Measurements from ENCODE around the gene PFKM.

Gene PFKM

DNA sequence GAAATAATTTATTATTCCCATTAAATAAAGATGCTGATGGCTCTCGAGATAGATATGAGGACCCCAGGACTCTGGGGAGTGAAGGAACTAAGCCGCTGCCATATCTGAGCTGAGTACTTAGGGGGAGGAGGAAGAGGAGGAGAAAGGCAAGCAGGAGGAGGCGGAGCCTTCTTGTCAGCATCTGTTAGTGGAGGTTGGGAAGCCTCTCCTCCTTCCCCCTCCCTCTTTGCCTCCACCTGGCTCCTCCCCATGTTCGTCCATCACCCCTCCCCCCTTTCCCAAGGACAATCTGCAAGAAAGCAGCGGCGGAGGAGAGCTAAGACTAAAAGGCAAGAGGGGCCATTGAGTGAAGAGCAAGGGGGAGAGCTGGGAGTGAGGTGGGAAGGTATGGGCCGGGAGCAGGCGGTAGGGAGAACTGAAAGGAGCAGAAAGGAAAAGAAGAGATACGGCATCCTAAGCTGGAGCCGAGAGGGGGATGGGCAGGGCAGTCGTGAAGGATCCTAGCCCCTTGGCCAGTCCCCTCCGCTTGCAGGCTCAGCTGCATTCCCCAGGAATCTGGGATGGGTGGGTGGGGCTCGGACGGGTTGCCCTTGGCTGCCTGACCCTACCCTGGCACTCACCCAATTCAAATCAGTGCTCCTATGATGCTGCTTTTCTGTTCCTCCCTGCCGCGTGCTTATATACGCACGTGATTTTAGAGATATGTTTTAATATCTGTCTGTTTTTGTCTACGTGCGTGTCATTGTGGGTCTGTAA, at the start of gene PFKM:
Gene PFKM, plus strand, starts transcription at position 287 of the 756 bp plus-strand sequence. CDS start 3,411 bp downstream, outside the sequence.
- peak; percentile 95 for DNase-seq (ENCODE audit: low read depth)

DNA sequence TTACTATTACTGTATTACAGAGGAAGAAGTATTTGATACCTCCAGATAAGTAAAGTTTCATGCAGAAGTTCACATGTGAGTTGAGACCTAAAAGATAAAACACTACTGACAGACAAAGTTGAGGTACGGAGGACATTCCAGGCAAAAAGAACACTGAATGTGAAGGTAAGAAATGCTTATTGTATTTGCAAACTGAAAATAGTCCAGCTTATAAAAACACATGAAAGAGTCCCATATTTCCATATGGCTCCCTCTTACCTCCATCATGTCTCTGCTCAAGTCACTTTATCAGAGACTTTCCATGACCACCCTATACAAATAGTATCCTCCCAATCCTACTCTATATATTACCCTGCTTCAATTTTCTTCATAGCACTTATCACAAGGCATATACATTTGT, 49.1 kb upstream of the PFKM start:
- DNase-seq (ENCODE audit: low read depth), result no peak

DNA sequence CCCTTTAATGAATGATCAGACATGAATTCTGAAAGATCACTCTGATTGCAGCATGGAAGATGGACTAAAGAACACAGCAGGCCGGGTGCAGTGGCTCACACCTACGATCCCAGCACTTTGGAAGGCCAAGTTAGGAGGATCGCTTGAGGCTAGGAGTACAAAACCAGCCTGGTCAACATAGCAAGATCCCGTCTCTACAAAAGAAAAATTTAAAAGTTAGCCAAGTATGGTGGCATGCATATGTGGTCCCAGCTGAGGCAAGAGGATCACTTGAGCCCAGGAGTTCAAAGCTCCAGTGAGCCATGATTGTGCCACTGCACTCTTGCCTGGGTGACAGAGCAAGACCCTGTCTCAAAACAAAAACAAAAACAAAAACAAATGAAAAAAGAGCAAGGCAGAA, 48.4 kb upstream of the PFKM start:
- no peak for DNase-seq (ENCODE audit: low read depth)

DNA sequence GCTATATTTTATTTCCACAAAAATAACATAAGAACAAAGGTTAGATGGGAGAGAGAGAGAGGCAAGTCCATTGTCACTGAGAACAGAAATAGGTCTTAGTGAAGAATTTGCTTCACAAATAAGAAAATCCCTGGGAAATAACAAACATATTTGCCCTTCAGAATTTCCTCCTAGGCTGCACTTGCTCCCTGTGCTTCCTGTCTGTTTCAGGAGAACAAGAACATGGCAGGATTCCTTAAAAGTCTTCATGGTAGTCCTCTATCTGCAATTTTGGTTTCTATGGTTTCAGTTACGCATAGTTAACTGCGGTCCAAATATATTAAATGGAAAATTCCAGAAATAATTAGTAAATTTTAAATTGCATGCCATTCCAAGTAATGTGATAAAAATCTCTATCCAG, 47.4 kb upstream of the PFKM start:
- no peak for DNase-seq (ENCODE audit: low read depth)

DNA sequence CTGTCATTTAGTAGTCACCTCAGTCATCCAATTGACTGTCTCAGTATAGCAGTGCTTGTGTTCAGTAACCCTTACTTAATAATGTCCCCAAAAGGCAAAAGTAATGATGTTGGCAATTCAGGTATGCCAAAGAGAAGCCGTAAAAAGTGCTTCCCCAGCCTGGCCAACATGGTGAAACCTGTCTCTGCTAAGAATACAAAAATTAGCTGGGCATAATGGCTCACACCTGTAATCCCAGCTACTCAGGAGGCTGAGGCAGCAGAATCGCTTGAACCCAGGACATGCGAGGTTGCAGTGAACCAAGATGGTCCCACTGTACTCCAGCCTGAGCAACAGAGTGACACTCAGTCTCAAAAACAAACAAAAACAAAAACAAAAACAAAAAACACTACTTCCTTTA, 46.9 kb upstream of the PFKM start:
- no peak for DNase-seq (ENCODE audit: low read depth)

DNA sequence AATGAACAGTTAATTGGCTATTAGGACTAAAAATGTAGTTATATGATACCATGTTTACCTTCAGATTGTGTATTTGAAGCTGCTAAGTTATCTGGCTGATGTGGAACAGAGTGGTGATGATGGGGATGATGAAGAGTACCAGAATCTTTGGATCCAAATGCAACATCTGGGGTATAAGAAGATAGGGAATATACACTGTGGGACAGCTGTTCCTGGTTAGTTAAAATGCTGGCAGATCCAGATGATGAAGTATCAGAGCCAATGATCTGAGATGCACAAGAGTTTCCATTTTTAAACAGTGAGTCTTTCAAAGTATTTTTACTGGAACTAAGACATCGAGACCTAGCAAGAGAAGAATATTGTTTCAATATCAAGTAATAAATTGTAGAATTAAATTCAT, 44.9 kb upstream of the PFKM start:
- no peak for DNase-seq (ENCODE audit: low read depth)

DNA sequence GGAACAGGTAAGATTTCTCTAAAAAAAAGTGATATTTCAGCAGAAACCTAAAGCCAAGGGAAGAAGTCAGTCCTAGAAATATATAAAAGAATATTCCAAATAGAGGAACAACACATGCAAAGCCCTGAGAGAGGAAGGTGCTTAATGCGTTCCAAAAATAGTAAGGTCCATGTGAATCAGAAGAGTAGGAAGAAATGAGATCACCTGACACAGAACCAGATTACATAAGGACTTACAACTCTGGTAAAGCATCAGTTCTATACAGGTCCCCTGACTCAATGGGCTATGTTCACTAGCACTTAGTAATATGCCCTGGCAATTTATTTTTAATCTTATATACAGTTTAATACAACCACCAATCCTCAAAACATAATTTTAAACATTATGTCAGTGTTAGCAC, 43.3 kb upstream of the PFKM start:
- no peak for DNase-seq (ENCODE audit: low read depth)

DNA sequence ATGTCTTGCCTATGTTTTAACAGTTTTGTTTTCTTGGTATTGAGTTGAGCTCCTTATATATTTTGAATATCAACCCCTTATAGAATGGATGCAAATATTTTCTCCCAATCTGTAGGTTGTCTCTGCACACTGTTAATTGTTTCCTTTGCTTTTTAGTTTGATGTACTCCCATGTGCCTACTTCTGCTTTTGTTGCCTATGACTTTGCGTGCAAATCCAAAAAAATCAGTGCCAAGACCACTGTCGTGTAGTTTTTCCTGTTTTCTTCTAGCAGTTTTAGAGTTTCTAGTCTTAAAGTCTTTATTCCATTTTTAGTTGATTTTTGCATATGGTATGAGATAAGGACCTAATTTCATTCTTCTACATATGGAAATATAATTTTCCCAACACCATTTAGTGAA, 42.1 kb upstream of the PFKM start:
- no peak for DNase-seq (ENCODE audit: low read depth)

DNA sequence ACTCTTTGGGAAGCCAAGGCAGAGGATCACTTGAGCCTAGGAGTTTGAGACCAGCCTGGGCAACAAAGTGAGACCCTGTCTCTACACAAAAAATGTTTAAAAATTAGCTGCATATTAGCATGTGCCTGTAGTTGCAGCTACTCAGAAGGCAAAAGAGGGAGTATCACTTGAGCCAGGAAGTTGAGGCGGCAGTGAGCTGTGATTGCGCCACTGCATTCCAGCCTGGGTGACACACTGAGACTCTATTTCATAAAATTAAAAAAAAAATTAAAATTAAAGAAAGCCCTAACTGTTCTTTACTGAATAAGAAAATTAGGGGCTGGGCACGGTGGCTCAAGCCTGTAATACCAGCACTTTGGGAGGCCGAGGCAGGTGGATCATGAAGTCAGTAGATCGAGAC, 40.3 kb upstream of the PFKM start:
- DNase-seq (ENCODE audit: low read depth), result peak; percentile 77

DNA sequence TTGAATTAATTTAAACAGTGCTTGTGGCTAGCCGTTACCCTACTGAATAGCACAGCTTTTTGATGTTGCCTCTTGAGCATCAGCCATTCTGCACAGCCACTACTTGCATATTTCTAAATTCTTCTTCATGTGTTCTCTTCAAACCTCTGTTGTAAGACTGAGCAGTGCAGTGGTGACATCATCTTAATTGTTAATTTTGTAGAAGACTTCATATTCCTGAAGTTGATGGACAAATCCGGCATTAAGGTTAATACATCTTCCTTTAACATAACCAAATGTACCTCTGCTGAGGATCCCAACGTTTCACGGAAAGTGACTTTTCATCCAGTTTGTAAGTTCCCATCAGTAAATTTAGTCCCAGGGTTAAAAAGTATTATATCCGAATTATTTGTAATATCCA, 38.9 kb upstream of the PFKM start:
- no peak for DNase-seq (ENCODE audit: low read depth)

DNA sequence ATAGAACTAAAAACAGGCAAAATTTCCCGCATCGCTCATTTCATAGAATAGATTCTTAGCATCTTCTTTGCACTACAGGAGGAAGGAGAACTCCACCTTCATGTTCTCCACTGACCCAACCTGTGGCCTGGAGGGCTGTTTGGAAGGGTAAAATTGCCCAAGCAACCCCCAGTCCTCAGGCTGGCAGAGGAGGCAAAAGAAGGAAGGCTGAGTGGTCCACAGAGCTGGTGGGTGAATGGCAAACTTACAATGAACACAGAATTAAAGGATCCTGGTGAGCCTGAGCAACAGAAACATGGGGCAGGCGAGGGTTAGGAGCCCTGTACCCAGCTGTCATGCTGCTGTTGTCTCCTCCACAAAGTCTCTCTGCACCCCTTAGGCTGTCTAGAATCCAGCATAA, 38.3 kb upstream of the PFKM start:
- DNase-seq (ENCODE audit: low read depth), result no peak

DNA sequence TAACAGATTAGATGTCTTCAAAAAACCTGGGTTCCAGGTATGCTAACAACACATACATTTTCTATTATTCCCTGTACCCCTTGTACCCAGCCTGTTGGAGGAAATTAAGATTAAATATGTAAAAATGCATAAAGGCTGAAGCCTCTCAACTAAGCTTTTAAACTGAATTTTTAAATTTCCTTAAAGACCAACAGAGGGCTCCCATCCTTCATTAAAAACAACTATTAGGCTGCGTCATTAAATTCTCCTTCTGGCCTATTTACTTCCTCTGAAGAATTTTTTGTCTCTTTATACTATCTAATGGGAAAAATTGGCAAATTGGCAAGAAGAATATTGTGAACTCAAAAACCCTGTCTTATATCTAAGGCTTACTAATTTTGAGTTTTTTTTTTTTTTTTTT, 35.1 kb upstream of the PFKM start:
- DNase-seq (ENCODE audit: low read depth), result peak; percentile 21

DNA sequence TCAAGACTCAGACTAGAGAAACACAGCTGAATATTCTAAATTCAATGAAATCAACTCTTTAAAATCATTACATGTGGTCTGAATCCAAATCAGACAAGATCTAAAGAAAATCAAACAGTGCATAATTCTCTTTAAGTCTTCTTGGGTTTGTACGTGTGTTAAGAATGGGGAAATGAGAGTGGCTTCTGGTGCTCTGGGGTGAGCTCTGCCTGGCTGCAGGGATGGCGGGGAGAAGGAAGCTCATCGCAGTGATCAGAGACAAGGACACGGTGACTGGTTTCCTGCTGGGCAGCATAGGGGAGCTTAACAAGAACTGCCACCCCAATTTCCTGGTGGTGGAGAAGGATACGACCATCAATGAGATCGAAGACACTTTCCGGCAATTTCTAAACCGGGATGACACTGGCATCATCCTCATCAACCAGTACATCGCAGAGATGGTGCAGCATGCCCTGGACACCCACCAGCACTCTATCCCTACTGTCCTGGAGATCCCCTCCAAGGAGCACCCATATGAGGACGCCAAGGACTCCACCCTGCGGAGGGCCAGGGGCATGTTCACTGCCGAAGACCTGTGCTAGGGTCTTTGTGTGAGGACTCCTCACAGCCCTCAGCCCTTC, 34.2 kb upstream of the PFKM start:
- DNase-seq (ENCODE audit: low read depth), result no peak

DNA sequence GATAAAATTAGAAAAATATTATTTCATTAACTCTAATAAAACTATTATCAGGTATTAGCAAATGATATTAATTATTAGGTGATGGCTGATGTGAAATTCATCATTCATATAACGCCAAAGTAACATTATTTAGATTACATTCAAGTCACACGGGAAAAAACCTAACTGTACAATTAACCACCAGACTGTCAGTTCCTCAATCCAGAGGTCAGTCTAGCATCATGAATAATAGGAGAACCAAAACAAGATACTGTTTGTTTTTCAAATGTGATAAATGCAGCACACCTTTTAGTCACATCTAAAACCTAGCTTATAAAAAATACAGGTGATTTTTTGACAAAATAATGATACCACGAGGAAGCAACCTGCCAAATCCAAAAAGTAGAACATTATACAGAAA, 32.8 kb upstream of the PFKM start:
- DNase-seq (ENCODE audit: low read depth), result no peak

DNA sequence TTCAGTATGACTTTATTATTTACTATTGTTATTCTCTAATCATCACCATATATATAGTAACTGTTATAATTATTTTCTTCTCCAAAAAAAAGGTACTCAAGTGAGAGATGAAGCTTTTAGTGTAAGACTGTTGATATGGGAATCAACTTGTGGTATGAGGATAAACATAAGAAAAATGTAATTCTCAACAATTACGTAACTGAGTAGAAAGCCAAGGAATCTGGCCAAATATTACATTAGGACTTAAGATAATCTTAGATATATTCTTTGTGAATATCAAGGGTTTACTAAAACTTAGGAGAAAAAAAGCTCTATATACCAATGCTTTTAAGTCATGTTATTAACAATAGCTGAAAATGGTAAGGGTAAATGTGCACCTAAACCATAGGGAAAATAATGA, 26.6 kb upstream of the PFKM start:
- DNase-seq (ENCODE audit: low read depth), result peak; percentile 61

DNA sequence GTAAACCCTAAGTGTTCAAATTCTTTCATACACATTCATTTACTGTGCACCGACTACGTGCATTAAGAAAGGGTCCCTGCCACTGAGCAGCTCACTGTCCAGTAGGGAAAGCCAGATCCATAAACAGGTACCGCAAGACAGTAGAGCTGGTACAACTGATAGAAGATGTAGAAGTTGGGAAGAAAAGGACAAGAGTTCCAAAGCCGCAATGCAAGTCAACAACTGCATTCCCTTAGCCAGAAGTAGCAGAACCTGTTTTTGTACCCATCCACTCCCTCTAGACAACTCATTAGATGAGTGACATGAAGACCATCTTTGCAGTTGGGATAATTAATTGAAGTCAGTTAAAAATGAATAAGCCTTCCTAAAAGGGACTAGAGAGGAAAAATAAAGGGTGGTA, 14.6 kb upstream of the PFKM start:
- DNase-seq (ENCODE audit: low read depth), result no peak

DNA sequence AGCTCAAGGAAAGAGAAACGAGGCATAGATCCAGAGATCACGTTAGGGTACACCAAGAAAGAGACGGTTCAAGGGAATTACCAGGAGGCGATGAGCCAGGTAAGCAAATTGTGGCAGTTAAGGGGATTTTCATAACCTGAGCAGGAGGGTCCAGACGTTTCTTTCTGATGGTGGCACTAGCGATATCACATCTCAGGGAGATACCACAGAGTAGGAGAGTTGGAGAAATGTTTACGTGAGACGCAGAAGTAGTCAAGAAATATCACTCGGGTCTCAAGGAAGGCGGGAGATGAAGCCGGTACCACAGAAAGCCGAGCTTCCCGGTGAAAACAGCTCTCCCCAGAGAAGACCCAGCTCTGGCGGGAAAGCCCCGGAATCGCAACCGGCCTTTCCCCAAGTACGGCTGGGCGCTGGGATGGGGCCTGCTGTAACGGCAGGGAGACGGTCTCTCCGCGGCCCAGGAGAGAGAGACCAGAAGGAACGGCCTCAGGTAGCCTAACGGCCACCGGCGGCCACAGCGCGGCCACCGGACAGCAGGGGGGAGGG, 13.8 kb upstream of the PFKM start:
- DNase-seq (ENCODE audit: low read depth), result peak; percentile 42

DNA sequence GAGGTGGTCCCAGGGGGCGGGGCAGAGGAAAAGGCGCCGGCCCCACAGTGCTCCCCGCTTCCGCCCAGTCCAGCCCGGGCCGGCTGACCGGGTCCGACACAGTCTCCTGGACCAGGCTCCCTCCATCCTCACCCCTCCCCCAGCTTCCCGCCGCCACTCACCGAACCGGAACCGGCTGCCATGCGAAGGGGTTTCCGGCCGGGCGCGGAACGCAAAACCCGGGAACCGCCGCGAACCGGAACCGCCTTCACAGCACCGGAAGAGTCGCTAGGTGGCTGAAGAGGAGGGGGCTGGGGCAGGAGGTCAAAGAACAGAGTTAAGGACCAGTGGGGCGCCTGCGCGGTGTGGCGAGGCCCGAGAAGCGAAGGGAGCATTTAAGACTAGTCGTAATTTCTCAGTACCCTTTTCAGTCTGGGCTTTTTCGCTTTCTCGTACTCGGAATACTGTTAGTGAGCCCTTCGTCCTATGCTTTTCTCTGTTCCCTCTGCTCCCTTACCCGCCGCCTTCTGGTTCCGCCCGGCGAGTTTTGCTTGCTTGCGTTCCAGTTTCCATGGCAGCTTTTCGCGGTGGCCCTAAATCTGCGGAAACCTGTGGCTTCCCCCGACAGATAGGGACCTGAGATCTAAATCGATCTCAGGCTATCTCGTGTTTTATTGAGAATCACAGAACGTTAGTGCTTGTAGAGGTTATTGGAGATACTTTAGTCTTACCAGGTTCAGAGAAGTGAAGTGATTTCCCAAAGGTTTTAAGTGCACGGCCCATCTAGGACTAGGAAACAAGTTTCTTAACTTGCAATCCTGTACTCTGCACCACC, 13.1 kb upstream of the PFKM start, which contains the start of gene SENP1:
Gene SENP1, minus strand, starts transcription at position 213 of the 814 bp plus-strand sequence. CDS start 4,607 bp downstream, outside the sequence.
- peak; percentile 85 for DNase-seq (ENCODE audit: low read depth)

DNA sequence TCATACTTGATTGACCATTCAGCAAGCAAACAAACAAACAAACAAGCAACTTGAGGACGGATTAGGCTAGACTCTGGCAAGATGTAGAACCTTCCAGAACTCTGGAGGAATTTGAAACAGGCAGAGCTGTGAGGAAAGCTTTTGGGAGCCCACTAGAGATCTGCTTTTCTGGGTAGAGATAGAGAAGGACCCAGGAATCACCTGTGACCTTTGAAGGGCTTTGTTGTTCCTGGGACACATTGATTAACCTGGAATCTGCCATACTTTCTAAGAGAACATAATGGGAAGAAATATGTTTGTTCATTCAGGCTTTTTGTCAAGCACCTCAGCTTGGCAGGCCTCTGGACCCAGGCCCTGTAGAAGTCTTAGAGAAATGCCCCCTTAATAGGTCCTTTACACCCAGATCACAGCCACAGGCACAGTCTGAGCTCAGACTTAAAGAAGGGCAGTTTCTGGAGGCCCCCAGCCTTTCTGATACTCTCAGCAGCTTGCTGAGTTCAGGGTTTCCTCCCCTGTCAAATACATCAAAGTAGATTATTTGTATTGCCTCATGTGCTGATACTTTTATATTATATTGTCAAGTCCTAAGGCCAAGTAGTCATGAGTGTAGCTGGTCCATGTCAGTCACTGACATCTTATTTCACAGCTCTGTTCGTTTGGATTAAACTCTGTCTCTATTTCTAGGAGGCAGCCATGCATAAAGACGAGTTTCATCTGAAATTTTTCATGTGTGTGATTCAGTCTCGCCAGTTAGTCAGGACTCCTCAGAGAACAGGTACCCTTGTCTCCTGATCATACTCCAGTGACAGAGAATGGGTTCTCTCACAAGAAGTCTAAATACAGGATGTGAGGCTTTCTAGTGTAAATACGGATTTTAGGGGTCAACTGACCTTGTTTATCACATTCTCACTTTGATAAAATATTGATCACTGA, 12.2 kb upstream of the PFKM start:
- no peak for DNase-seq (ENCODE audit: low read depth)

DNA sequence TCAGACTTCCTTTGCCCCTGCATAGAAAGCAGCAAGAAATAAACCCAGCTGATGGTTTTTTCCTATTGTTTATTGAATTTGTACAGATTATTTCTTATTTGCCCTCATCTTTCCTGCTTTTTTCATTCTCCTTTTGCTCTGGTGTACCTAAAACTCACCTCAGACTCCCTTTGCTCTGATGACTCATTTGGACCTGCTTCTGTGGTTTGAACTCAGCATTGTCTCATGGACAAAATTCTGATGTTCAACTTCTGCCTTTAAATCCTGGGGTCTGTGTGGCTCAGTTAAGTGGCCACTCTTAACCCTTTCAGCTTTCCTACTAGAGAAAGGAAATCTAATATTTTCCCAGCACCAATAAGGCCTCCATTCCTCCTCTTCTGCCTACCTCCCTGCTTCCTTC, 9.7 kb upstream of the PFKM start:
- DNase-seq (ENCODE audit: low read depth), result no peak

DNA sequence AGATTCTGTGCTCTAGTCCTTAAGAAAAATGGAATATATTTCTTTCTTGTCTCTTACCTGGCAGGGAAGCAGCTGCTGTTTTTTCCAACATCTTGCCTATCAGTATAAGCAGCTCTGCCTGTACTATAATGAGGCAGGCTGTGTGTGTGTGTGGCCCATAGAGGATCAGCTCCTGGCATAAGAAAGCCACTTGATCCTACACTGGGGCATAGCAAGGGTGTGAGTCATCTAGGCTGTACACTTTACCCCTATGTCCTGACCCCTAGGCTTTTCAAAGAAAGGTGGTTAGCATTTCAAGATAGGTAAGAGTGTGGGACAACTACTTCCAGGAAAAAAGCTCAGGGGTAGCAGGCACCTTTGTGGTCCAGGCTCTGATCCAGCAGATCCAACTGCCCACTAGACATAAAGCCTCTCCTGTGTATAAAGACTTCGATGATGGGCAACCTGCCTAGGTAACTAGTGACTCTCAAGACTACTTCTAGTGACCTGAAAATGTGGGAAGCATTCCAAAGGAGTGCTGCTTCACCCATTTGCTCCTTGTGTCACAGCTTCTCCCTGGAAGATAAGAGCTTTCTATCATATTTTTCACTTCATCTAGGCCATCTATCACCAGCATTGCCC, 8.4 kb upstream of the PFKM start:
- no peak for DNase-seq (ENCODE audit: low read depth)
